OCI-LY3 (cell line): ENCODE measurements around the gene SCGB1C1.
"Not testable (repeated sequence)": the region's sequence is repeated elsewhere in the genome, so short reads cannot be mapped to it uniquely, and the experiment has no call there.

ENCODE experiments used
- H2AFZ ChIP-seq: fragments of 200-600, 300-600 bp; shearing (Covaris generic); 2 replicates; pipeline ENCODE4 v1.6.0; 2014; ENCODE audit warnings: antibody characterized with exemption, low read depth, low read length
- H3K27ac ChIP-seq: fragments of 200-600, 300-600 bp; sonication (generic); 2 replicates; pipeline ENCODE4 v1.5.1; 2014; ENCODE audit warnings: mild to moderate bottlenecking, low read length, moderate library complexity, mixed read lengths
- H3K27me3 ChIP-seq: fragments of 200-600, 300-600 bp; sonication (generic); 2 replicates; pipeline ENCODE4 v1.6.1; 2014; ENCODE audit warnings: low read depth, low read length, mixed read lengths
- H3K36me3 ChIP-seq: fragments of 200-600, 300-600 bp; sonication (generic); replicated peaks from 2 replicates; pipeline ENCODE3; 2014; ENCODE audit warnings: low read depth, low read length, mixed read lengths
- H3K4me1 ChIP-seq: fragments of 300-600, 200-600 bp; sonication (generic); 2 replicates; pipeline ENCODE4 v1.6.1; 2014; ENCODE audit warnings: low read length, mixed read lengths
- H3K4me2 ChIP-seq: fragments of 200-600, 300-600 bp; sonication (generic); 2 replicates; pipeline ENCODE4 v1.6.1; 2014; ENCODE audit warnings: low read length, mixed read lengths
- H3K4me3 ChIP-seq: fragments of 300-600, 200-600 bp; sonication (generic); 2 replicates; pipeline ENCODE4 v1.5.1; 2014; ENCODE audit warnings: antibody characterized with exemption, mild to moderate bottlenecking, low read length, moderate library complexity
- H3K79me2 ChIP-seq: fragments of 300-600, 200-600 bp; shearing (Covaris generic); 2 replicates; pipeline ENCODE4 v1.6.1; 2014; ENCODE audit warnings: mild to moderate bottlenecking, low read length, mixed read lengths
- H3K9ac ChIP-seq: fragments of 300-600, 200-600 bp; shearing (Covaris generic); 2 replicates; pipeline ENCODE4 v1.6.0; 2014; ENCODE audit warnings: mild to moderate bottlenecking, low read length, moderate library complexity
- H3K9me3 ChIP-seq: fragments of 200-600, 300-600 bp; shearing (Covaris generic); 2 replicates; pipeline ENCODE4 v1.6.1; 2014; ENCODE audit warnings: low read length, mixed read lengths; ENCODE audit not compliant: insufficient read depth
- H4K20me1 ChIP-seq: fragments of 200-600, 300-600 bp; sonication (generic); 2 replicates; pipeline ENCODE4 v1.6.1; 2016; ENCODE audit warnings: low read length, mixed read lengths; ENCODE audit not compliant: insufficient read depth
- EZH2phosphoT487 ChIP-seq: fragments of 200-600 bp; shearing (Covaris generic); IDR thresholded peaks from 2 replicates; pipeline ENCODE4 v1.6.1; 2018; ENCODE audit warnings: antibody characterized with exemption, mixed run types, low read depth
- TF ChIP-seq, protein P1 (sequence below): fragments of 200-600, 300-600 bp; sonication (generic); IDR thresholded peaks from 2 replicates; pipeline ENCODE4 v1.5.1; 2014; ENCODE audit warnings: antibody characterized with exemption, low read length, low read depth

Gene SCGB1C1

DNA sequence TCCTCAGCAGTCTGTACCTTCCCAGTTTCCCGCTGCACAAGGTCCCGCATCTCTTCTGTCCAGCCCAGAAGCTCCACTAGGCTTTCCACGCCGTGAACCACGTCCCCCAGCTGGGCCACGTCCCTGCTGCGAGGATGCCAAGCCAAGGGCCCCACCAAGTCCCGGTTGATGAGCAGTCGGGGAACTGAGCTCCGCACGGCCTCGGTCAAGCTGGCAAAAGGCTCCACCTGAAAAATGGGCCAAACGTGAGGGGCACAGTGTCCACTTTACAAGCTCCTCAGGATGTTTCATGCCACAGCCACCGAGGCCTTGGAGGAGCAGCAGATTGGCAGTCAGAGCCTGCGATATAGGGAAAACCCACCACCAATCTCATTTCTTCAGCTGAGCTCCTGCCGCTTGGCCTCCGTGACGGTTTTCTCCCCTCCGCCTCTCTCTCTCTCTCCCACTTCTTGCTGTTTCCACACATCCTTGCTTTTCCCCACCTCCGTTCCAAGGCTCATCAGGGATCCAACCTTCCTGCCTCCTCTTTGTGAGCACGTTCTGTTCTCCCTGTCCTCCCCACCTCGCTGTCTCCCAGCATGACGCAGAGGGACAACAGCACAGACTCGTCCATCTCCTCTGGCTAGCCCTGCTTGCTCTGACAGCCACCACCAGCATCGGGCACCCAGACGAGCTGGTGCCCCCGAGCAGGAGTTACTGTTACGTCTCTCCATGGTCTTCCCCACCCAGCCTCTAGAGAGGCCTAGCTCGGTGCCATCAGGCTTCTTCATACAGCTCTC is 26.1 kb downstream of the SCGB1C1 start:
- Histone ChIP-seq H3K27me3 (no peaks in the 10 kb centered on the region), H3K4me1 (no peaks in the 10 kb centered on the region), H3K27ac (no peak overlapping the region), H3K9ac (no peak overlapping the region), H3K4me3 (no peak overlapping the region), H3K9me3 (no peaks in the 10 kb centered on the region), H3K4me2 (no peak overlapping the region), H3K36me3 (peaks cover 12% of the 10 kb centered on the region), H2AFZ (no peak overlapping the region), H3K79me2 (no peaks in the 10 kb centered on the region), H4K20me1 (no peaks in the 10 kb centered on the region)
- no peak for TF ChIP-seq EZH2phosphoT487
- TF ChIP-seq, protein P1, sequence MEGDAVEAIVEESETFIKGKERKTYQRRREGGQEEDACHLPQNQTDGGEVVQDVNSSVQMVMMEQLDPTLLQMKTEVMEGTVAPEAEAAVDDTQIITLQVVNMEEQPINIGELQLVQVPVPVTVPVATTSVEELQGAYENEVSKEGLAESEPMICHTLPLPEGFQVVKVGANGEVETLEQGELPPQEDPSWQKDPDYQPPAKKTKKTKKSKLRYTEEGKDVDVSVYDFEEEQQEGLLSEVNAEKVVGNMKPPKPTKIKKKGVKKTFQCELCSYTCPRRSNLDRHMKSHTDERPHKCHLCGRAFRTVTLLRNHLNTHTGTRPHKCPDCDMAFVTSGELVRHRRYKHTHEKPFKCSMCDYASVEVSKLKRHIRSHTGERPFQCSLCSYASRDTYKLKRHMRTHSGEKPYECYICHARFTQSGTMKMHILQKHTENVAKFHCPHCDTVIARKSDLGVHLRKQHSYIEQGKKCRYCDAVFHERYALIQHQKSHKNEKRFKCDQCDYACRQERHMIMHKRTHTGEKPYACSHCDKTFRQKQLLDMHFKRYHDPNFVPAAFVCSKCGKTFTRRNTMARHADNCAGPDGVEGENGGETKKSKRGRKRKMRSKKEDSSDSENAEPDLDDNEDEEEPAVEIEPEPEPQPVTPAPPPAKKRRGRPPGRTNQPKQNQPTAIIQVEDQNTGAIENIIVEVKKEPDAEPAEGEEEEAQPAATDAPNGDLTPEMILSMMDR, result no peak

DNA sequence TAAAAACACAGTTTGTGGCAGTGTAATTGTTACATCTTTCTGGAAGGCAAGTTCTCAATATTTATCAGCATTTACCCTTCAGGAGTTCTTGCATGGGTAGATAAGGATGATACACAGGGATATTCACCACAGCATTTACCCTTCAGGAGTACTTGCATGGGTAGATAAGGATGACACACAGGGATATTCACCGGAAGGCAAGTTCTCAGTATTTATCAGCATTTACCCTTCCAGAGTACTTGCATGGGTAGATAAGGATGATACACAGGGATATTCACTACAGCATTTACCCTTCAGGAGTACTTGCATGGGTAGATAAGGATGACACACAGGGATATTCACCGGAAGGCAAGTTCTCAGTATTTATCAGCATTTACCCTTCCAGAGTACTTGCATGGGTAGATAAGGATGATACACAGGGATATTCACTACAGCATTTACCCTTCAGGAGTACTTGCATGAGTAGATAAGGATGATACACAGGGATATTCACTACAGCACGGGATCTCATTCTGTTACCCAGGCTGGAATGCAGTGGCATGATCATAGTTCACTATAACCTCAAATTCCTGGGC is 27.9 kb downstream of the SCGB1C1 start:
- not testable (repeated sequence) for H3K79me2 ChIP-seq, H3K9ac ChIP-seq, H3K27me3 ChIP-seq, H3K27ac ChIP-seq, H4K20me1 ChIP-seq, H3K4me2 ChIP-seq, H2AFZ ChIP-seq, H3K4me1 ChIP-seq, H3K4me3 ChIP-seq, H3K9me3 ChIP-seq, H3K36me3 ChIP-seq

DNA sequence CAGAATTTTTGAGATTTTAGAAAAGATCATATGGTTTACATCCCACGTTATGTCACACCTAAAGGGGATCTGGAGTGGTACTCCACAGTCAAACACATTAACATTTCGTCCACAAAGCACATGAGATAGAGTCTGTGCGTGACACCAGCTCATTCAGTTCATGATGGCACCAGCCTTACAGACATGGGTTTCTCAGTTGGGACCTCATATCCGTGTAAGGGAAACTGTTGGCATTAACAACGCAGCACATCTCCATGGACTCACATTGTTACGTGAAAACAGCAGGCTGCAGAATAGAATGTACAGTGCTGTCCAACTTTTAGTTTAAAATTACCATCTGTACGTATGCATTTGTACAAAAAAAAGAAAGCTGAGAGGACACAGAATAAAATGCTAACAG is 28.7 kb downstream of the SCGB1C1 start:
- no peaks in the 10 kb centered on the region for H3K9me3 ChIP-seq
- no peaks in the 10 kb centered on the region for H3K36me3 ChIP-seq
- no peak overlapping the region for H3K9ac ChIP-seq
- no peaks in the 10 kb centered on the region for H4K20me1 ChIP-seq
- no peaks in the 10 kb centered on the region for H3K79me2 ChIP-seq
- H3K4me1 ChIP-seq, result no peaks in the 10 kb centered on the region
- H2AFZ ChIP-seq, result no peak overlapping the region
- H3K27me3 ChIP-seq, result no peaks in the 10 kb centered on the region
- H3K27ac ChIP-seq, result no peak overlapping the region
- no peak overlapping the region for H3K4me2 ChIP-seq
- TF ChIP-seq, protein P1, result no peak
- no peak for TF ChIP-seq EZH2phosphoT487
- H3K4me3 ChIP-seq, result no peak overlapping the region

DNA sequence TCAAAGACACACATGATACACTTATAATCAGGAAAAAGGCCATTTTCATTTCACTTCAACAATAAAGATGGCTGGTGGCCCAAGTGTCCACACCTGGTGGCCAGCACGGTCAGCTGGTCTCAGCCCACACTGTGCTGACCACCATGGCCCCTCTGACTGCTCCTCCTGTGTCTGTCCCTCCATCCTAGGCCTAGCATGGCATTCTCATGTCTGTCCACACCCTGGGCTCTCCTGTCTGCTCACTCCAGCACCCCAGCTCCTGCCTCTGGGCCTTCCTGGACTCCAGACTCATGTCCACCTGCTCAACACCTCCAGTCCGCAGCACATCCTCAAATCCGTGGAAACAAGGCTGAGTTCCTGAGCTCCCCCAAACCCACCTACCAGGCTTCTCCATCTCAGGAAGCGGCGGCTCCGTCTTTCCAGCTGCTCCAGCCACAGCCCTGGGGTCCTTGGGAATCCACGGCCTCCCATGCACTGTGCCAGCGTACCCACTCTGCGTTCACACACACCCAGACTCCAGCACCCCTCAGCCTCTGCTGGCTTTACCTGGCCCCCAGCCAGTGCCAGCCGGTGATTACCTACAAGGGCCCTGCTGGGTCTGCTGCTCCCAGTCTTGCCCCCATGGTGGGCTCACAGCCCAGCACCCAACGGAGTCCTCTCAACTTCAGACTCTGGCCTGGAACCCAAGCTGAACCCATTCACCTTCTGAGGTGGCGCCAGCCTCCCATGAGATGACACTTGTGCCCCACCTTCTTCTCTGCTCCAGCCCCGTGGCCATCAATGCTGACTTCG is 29.3 kb downstream of the SCGB1C1 start:
- no peak overlapping the region for H3K9ac ChIP-seq
- no peak overlapping the region for H3K4me3 ChIP-seq
- no peak overlapping the region for H3K4me2 ChIP-seq
- H2AFZ ChIP-seq, result no peak overlapping the region
- H3K27ac ChIP-seq, result no peak overlapping the region
- no peaks in the 10 kb centered on the region for H3K27me3 ChIP-seq
- H3K4me1 ChIP-seq, result no peaks in the 10 kb centered on the region
- TF ChIP-seq, protein P1, result no peak
- no peak for TF ChIP-seq EZH2phosphoT487
- H3K9me3 ChIP-seq, result no peaks in the 10 kb centered on the region
- no peaks in the 10 kb centered on the region for H3K79me2 ChIP-seq
- H3K36me3 ChIP-seq, result no peaks in the 10 kb centered on the region
- no peaks in the 10 kb centered on the region for H4K20me1 ChIP-seq
